ENCODE measurements around the gene RTEL1. TPM values are rescaled to one million over a fixed set of nuclear protein-coding genes. Genes with fewer than 3 reads are reported as not detected.
A peak's percentile ranks its signal among the peaks of the same experiment; 100 is the strongest.

Gene RTEL1
- total RNA-seq, 1 experiment from 2014 or later: 51.1 TPM

DNA sequence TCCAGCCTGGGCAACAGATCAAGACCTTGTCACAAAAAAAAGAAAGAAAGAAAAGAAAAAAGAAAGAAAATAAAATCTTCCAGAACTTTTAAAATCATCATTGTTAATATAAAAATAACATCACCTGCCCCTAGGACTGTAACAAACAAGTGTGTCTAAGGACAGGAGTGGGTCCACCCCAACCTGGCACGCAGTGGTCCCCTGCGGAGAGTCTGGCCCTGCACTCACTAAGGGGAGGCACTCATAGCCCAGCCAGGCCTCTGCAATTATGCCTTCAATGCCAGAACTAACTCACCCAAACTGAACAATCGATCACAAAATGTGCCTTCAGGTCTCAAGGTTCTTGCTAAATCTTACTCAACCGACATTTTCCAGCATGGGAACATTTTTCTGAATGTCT lies 36.0 kb upstream of the RTEL1 start:
- Mint-ChIP-seq H3K27me3 (ENCODE audit: insufficient read depth, unreplicated experiment) (no peaks in the 10 kb centered on the region), H3K4me1 (ENCODE audit: low read depth, unreplicated experiment) (peaks cover 15% of the 10 kb centered on the region), H3K36me3 (ENCODE audit: insufficient read depth, unreplicated experiment) (peaks cover 37% of the 10 kb centered on the region), H3K27ac (ENCODE audit: unreplicated experiment) (no peak overlapping the region), H3K4me3 (ENCODE audit: unreplicated experiment) (no peak overlapping the region), H3K9me3 (ENCODE audit: unreplicated experiment) (no peaks in the 10 kb centered on the region)
- Histone ChIP-seq H3K4me3 (ENCODE audit: low read depth, low read length) (no peak overlapping the region), H3K36me3 (ENCODE audit: control insufficient read depth, insufficient read depth, low read length) (0 out of 2 replicates have a peak, but pooled peaks cover 2% of the 10 kb centered on the region), H3K27me3 (replicated peaks; ENCODE audit: control insufficient read depth, insufficient read depth, low read length) (no peaks in the 10 kb centered on the region), H3K9me3 (no peaks in the 10 kb centered on the region), H3K4me1 (peaks cover 14% of the 10 kb centered on the region)
- intact Hi-C loops (cut with micrococcal nuclease; ENCODE audit: unreplicated experiment): loop anchor here (10.0 kb wide), 2 partner anchors 243 to 273 kb away; partner anchors contain the start of genes ABHD16B, DNAJC5 and TPD52L2
- CTCF ChIA-PET: no interaction called here
- BruUV-seq (replicated peaks): no TSS peak
- POLR2A ChIA-PET: no interaction called here
- DNase-seq: no peak
- TF ChIP-seq, protein P1, sequence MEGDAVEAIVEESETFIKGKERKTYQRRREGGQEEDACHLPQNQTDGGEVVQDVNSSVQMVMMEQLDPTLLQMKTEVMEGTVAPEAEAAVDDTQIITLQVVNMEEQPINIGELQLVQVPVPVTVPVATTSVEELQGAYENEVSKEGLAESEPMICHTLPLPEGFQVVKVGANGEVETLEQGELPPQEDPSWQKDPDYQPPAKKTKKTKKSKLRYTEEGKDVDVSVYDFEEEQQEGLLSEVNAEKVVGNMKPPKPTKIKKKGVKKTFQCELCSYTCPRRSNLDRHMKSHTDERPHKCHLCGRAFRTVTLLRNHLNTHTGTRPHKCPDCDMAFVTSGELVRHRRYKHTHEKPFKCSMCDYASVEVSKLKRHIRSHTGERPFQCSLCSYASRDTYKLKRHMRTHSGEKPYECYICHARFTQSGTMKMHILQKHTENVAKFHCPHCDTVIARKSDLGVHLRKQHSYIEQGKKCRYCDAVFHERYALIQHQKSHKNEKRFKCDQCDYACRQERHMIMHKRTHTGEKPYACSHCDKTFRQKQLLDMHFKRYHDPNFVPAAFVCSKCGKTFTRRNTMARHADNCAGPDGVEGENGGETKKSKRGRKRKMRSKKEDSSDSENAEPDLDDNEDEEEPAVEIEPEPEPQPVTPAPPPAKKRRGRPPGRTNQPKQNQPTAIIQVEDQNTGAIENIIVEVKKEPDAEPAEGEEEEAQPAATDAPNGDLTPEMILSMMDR (IDR thresholded peaks at IDR 0.05; ENCODE audit: insufficient read depth in 1 of 2, low read depth in 1 of 2, low read length in 1 of 2, severe bottlenecking in 1 of 2, unreplicated experiment in 1 of 2): no peak

DNA sequence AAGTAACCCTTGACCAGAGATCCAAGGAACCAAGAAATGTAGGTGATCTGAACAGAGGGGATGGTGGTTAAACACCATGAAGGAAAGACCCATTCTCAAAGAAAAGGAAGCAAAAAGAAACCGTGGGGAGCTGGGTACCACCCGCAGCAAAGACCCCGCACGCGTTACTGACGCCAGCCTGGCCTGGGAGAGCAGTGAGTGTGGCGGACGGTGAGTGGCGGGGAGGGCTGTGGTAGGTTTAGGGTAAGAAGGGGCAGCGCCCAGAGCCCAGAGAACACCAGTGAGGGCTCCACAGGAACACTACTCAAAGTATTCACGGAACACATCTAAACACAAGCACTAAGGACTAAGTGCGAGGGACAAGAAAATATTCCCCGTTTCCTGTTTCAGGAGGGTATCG lies 35.4 kb upstream of the RTEL1 start:
- BruUV-seq (replicated peaks): no TSS peak
- Mint-ChIP-seq H3K27me3 (ENCODE audit: insufficient read depth, unreplicated experiment) (no peaks in the 10 kb centered on the region), H3K4me3 (ENCODE audit: unreplicated experiment) (no peak overlapping the region), H3K36me3 (ENCODE audit: insufficient read depth, unreplicated experiment) (peaks cover 38% of the 10 kb centered on the region), H3K9me3 (ENCODE audit: unreplicated experiment) (no peaks in the 10 kb centered on the region), H3K27ac (ENCODE audit: unreplicated experiment) (peak overlapping the region; percentile 33), H3K4me1 (ENCODE audit: low read depth, unreplicated experiment) (peaks cover 15% of the 10 kb centered on the region)
- no peaks in the 10 kb centered on the region for H3K9me3 ChIP-seq
- CTCF ChIA-PET: no interaction called here
- H3K36me3 ChIP-seq (ENCODE audit: control insufficient read depth, insufficient read depth, low read length): 0 out of 2 replicates have a peak, but pooled peaks cover 2% of the 10 kb centered on the region
- intact Hi-C loops (cut with micrococcal nuclease; ENCODE audit: unreplicated experiment): loop anchor here (10.0 kb wide), 2 partner anchors 242 to 272 kb away; partner anchors contain the start of genes ABHD16B, DNAJC5 and TPD52L2
- H3K27me3 ChIP-seq (replicated peaks; ENCODE audit: control insufficient read depth, insufficient read depth, low read length): no peaks in the 10 kb centered on the region
- POLR2A ChIA-PET: no interaction called here
- peaks cover 14% of the 10 kb centered on the region for H3K4me1 ChIP-seq
- no peak overlapping the region for H3K4me3 ChIP-seq (ENCODE audit: low read depth, low read length)
- TF ChIP-seq, protein P1 (IDR thresholded peaks at IDR 0.05; ENCODE audit: insufficient read depth in 1 of 2, low read depth in 1 of 2, low read length in 1 of 2, severe bottlenecking in 1 of 2, unreplicated experiment in 1 of 2): no peak
- DNase-seq: no peak

DNA sequence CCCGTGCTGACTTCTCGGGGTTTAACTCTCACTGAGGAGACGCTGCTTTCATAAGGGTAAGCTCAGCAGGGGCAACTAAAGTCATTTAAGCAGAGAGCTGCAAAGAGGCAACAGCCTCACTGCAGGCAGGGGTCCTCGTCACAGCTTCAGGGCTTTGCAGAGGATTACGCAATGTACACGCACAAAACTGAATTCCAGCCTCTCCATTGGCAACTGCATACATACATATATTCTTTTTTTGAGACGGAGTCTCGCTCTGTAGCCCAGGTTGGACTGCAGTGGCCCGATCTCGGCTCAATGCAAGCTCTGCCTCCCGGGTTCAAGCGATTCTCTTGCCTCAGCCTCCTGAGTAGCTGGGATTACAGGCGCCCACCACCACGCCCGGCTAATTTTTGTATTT lies 33.6 kb upstream of the RTEL1 start:
- H3K27me3 ChIP-seq (replicated peaks; ENCODE audit: control insufficient read depth, insufficient read depth, low read length): no peaks in the 10 kb centered on the region
- intact Hi-C loops (cut with micrococcal nuclease; ENCODE audit: unreplicated experiment): loop anchor here (2.0 to 10.0 kb wide), 3 partner anchors 44 to 270 kb away; partner anchors contain the start of genes ABHD16B, DNAJC5 and TPD52L2
- CTCF ChIA-PET: interaction anchor here (0.5 to 2.6 kb wide), 8 partner anchors 9 to 438 kb away, joined by 3 to 19 read pairs (median 3); partner anchors contain the start of gene TCEA2
- Mint-ChIP-seq H3K36me3 (ENCODE audit: insufficient read depth, unreplicated experiment) (peaks cover 43% of the 10 kb centered on the region), H3K27me3 (ENCODE audit: insufficient read depth, unreplicated experiment) (no peaks in the 10 kb centered on the region), H3K4me1 (ENCODE audit: low read depth, unreplicated experiment) (peaks cover 25% of the 10 kb centered on the region), H3K4me3 (ENCODE audit: unreplicated experiment) (no peak overlapping the region), H3K27ac (ENCODE audit: unreplicated experiment) (peak overlapping the region; percentile 49), H3K9me3 (ENCODE audit: unreplicated experiment) (no peaks in the 10 kb centered on the region)
- POLR2A ChIA-PET: interaction anchor here (0.6 to 1.0 kb wide), 5 partner anchors 82 to 438 kb away, joined by 3 to 5 read pairs (median 3); partner anchors contain the start of genes ARFRP1, TCEA2, TPD52L2 and ZGPAT
- no peaks in the 10 kb centered on the region for H3K9me3 ChIP-seq
- H3K4me1 ChIP-seq: peaks cover 16% of the 10 kb centered on the region
- peak; percentile 76 to 82 for DNase-seq
- TF ChIP-seq, protein P1 (IDR thresholded peaks at IDR 0.05; ENCODE audit: insufficient read depth in 1 of 2, low read depth in 1 of 2, low read length in 1 of 2, severe bottlenecking in 1 of 2, unreplicated experiment in 1 of 2): peak in 1 of 2 experiments; percentile 14
- BruUV-seq (replicated peaks): no TSS peak
- no peak overlapping the region for H3K4me3 ChIP-seq (ENCODE audit: low read depth, low read length)
- H3K36me3 ChIP-seq (ENCODE audit: control insufficient read depth, insufficient read depth, low read length): no peaks in the 10 kb centered on the region
